Measurements from ENCODE around the gene STOML3.

STOML3 gene

DNA sequence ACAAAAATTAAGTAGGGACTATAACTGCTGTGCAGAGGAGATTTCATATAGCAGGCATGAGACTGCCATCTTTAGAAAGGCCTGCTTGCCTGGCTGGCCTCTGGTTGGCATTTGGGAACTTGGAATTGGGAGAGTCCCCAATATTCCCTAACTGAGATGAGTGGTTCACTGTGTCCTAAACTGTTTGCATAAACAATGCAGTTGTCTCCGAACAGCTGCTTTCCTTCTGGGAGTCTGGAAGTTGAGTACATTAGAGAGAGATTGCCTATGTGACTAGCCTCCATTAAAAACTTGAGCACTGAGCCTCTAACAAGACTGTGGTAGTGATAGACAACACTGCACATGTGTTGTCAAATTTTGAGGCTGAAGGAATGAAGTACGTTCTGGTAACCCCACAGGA lies 47.4 kb downstream of the STOML3 start:
- no peak for TF ChIP-seq EGR1 (IDR thresholded peaks at IDR 0.05)
- TF ChIP-seq TCF12 (IDR thresholded peaks at IDR 0.05; ENCODE audit: low read depth): no peak
- TF ChIP-seq ZBTB7A (IDR thresholded peaks at IDR 0.05; ENCODE audit: low read depth): no peak
- TF ChIP-seq NFIC (IDR thresholded peaks at IDR 0.05): no peak
- no peak for TF ChIP-seq TAF1 (IDR thresholded peaks at IDR 0.05; ENCODE audit: low read depth)
- TF ChIP-seq, protein P1, sequence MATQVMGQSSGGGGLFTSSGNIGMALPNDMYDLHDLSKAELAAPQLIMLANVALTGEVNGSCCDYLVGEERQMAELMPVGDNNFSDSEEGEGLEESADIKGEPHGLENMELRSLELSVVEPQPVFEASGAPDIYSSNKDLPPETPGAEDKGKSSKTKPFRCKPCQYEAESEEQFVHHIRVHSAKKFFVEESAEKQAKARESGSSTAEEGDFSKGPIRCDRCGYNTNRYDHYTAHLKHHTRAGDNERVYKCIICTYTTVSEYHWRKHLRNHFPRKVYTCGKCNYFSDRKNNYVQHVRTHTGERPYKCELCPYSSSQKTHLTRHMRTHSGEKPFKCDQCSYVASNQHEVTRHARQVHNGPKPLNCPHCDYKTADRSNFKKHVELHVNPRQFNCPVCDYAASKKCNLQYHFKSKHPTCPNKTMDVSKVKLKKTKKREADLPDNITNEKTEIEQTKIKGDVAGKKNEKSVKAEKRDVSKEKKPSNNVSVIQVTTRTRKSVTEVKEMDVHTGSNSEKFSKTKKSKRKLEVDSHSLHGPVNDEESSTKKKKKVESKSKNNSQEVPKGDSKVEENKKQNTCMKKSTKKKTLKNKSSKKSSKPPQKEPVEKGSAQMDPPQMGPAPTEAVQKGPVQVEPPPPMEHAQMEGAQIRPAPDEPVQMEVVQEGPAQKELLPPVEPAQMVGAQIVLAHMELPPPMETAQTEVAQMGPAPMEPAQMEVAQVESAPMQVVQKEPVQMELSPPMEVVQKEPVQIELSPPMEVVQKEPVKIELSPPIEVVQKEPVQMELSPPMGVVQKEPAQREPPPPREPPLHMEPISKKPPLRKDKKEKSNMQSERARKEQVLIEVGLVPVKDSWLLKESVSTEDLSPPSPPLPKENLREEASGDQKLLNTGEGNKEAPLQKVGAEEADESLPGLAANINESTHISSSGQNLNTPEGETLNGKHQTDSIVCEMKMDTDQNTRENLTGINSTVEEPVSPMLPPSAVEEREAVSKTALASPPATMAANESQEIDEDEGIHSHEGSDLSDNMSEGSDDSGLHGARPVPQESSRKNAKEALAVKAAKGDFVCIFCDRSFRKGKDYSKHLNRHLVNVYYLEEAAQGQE (IDR thresholded peaks at IDR 0.05; ENCODE audit: low read depth): no peak
- TF ChIP-seq, protein P2, sequence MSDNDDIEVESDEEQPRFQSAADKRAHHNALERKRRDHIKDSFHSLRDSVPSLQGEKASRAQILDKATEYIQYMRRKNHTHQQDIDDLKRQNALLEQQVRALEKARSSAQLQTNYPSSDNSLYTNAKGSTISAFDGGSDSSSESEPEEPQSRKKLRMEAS (IDR thresholded peaks at IDR 0.05): no peak
- TF ChIP-seq RAD21 (IDR thresholded peaks at IDR 0.05; ENCODE audit: low read depth): no peak
- TF ChIP-seq CREB1 (IDR thresholded peaks at IDR 0.05; ENCODE audit: low read depth): no peak
- TF ChIP-seq TEAD4 (IDR thresholded peaks at IDR 0.05): no peak
- no peak for TF ChIP-seq YY1 (IDR thresholded peaks at IDR 0.05; ENCODE audit: low read depth)
- TF ChIP-seq EP300 (IDR thresholded peaks at IDR 0.05; ENCODE audit: borderline replicate concordance): no peak
- TF ChIP-seq CEBPB (IDR thresholded peaks at IDR 0.05): no peak
- TF ChIP-seq FOXM1 (IDR thresholded peaks at IDR 0.05; ENCODE audit: borderline replicate concordance, low read depth): no peak
- TF ChIP-seq, protein P3, sequence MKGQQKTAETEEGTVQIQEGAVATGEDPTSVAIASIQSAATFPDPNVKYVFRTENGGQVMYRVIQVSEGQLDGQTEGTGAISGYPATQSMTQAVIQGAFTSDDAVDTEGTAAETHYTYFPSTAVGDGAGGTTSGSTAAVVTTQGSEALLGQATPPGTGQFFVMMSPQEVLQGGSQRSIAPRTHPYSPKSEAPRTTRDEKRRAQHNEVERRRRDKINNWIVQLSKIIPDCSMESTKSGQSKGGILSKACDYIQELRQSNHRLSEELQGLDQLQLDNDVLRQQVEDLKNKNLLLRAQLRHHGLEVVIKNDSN (IDR thresholded peaks at IDR 0.05): no peak

DNA sequence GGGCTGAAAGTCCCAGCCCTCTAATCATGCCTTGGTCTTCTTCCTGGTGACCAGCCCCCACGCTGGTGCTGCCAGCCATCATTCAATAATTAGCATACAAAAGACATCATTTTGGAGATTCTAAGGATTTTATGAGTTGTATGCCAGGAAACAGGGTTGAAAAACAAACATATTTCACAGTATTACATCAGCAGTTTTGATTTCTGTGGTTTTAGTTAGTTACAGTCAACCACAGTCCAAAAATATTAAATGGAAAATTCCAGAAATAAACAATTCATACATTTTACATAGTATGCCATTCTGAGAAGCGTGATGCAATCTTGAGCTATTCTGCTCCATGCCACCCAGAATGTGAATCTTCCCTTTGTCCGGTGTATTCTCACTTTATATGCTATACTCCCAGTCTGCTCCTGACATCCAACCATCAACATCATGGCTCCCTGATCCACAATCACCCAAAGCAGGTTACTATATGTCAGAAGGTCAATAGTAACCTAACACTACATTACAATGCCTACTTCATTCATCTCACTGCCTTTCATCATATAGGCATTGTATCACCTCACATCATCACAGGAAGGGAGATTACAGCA lies 49.2 kb downstream of the STOML3 start:
- TF ChIP-seq CREB1 (IDR thresholded peaks at IDR 0.05; ENCODE audit: low read depth): no peak
- TF ChIP-seq ZBTB7A (IDR thresholded peaks at IDR 0.05; ENCODE audit: low read depth): no peak
- TF ChIP-seq YY1 (IDR thresholded peaks at IDR 0.05; ENCODE audit: low read depth): no peak
- TF ChIP-seq NFIC (IDR thresholded peaks at IDR 0.05): no peak
- TF ChIP-seq TEAD4 (IDR thresholded peaks at IDR 0.05): no peak
- no peak for TF ChIP-seq CEBPB (IDR thresholded peaks at IDR 0.05)
- no peak for TF ChIP-seq TAF1 (IDR thresholded peaks at IDR 0.05; ENCODE audit: low read depth)
- TF ChIP-seq EP300 (IDR thresholded peaks at IDR 0.05; ENCODE audit: borderline replicate concordance): no peak
- no peak for TF ChIP-seq EGR1 (IDR thresholded peaks at IDR 0.05)
- TF ChIP-seq, protein P3 (IDR thresholded peaks at IDR 0.05): no peak

DNA sequence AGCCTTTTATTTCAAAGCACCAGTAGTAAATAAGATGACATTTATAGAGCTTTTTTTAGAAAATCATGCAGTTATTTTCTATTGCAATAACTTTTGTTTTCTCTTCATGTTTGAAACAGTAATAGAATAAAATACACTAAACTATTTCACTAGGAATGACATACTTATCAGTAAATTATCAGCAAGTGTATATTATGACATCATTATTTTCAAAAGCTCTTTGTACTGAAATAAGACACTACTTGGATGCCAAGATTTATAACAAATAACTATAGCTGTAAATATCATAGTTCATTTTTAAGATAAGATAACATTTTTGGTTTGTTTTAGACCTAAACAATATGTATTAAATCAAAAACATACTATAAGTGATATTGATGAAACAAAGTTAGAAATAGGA lies 56.8 kb downstream of the STOML3 start:
- TF ChIP-seq NFIC (IDR thresholded peaks at IDR 0.05) (no peak), TEAD4 (IDR thresholded peaks at IDR 0.05) (no peak), CEBPB (IDR thresholded peaks at IDR 0.05) (no peak), ZBTB7A (IDR thresholded peaks at IDR 0.05; ENCODE audit: low read depth) (no peak), TCF12 (IDR thresholded peaks at IDR 0.05; ENCODE audit: low read depth) (no peak), RAD21 (IDR thresholded peaks at IDR 0.05; ENCODE audit: low read depth) (no peak), CREB1 (IDR thresholded peaks at IDR 0.05; ENCODE audit: low read depth) (no peak), YY1 (IDR thresholded peaks at IDR 0.05; ENCODE audit: low read depth) (no peak), EP300 (IDR thresholded peaks at IDR 0.05; ENCODE audit: borderline replicate concordance) (no peak), TAF1 (IDR thresholded peaks at IDR 0.05; ENCODE audit: low read depth) (no peak), FOXM1 (IDR thresholded peaks at IDR 0.05; ENCODE audit: borderline replicate concordance, low read depth) (no peak)
- TF ChIP-seq, protein P3 (IDR thresholded peaks at IDR 0.05): no peak
- TF ChIP-seq, protein P2 (IDR thresholded peaks at IDR 0.05): no peak

DNA sequence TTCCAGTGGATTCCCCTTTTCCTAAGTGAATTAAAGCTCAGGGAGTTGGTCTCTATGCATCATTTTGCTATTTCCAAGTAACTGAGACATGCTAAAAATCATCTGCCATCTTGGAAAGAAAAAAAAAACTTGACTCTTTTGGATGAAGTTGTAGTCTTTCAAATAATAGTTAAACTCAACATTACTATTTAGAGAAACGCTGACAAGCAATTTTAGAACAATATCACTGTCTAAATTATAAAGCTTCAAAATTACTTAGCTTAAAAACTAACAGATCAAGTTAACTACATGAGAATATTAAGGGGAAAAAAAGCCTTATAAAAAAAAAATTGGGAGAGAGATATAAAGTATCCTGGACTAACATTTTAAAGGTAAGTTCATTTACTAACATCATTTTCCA lies 68.5 kb downstream of the STOML3 start:
- TF ChIP-seq, protein P3 (IDR thresholded peaks at IDR 0.05): no peak
- TF ChIP-seq TCF12 (IDR thresholded peaks at IDR 0.05; ENCODE audit: low read depth): no peak
- no peak for TF ChIP-seq CEBPB (IDR thresholded peaks at IDR 0.05)
- TF ChIP-seq ZBTB7A (IDR thresholded peaks at IDR 0.05; ENCODE audit: low read depth): no peak
- TF ChIP-seq EP300 (IDR thresholded peaks at IDR 0.05; ENCODE audit: borderline replicate concordance): no peak
- TF ChIP-seq TAF1 (IDR thresholded peaks at IDR 0.05; ENCODE audit: low read depth): no peak
- TF ChIP-seq FOXM1 (IDR thresholded peaks at IDR 0.05; ENCODE audit: borderline replicate concordance, low read depth): no peak
- no peak for TF ChIP-seq YY1 (IDR thresholded peaks at IDR 0.05; ENCODE audit: low read depth)
- TF ChIP-seq EGR1 (IDR thresholded peaks at IDR 0.05): no peak
- TF ChIP-seq TEAD4 (IDR thresholded peaks at IDR 0.05): no peak
- TF ChIP-seq, protein P1 (IDR thresholded peaks at IDR 0.05; ENCODE audit: low read depth): no peak

DNA sequence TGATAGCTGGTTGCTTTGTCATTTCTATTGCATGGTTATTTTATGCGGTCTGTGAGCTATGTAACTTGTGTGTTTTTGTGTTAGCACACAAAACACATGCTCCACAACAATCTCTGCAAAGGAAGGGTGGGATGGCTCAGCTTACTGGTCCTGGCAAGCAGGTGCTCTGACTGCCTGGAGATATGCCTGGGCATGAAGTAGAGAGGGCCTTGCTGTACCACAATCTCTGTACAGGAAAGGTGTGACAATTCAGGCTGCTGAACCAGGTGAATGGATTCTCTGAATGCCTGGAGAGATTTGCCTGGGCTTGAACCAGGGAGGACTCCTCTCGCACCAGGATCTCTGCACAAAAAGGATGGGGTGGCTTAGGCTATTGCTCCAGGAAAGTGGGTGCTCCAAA lies 69.5 kb downstream of the STOML3 start:
- TF ChIP-seq NFIC (IDR thresholded peaks at IDR 0.05) (no peak), EGR1 (IDR thresholded peaks at IDR 0.05) (no peak), TCF12 (IDR thresholded peaks at IDR 0.05; ENCODE audit: low read depth) (no peak), CEBPB (IDR thresholded peaks at IDR 0.05) (no peak), RAD21 (IDR thresholded peaks at IDR 0.05; ENCODE audit: low read depth) (no peak), ZBTB7A (IDR thresholded peaks at IDR 0.05; ENCODE audit: low read depth) (no peak), FOXM1 (IDR thresholded peaks at IDR 0.05; ENCODE audit: borderline replicate concordance, low read depth) (no peak), YY1 (IDR thresholded peaks at IDR 0.05; ENCODE audit: low read depth) (no peak), TAF1 (IDR thresholded peaks at IDR 0.05; ENCODE audit: low read depth) (no peak), CREB1 (IDR thresholded peaks at IDR 0.05; ENCODE audit: low read depth) (no peak), EP300 (IDR thresholded peaks at IDR 0.05; ENCODE audit: borderline replicate concordance) (no peak)
- TF ChIP-seq, protein P3 (IDR thresholded peaks at IDR 0.05): no peak
- TF ChIP-seq, protein P2 (IDR thresholded peaks at IDR 0.05): no peak
